Measurements from ENCODE around the gene ZNF100. TPM values are rescaled to one million over a fixed set of nuclear protein-coding genes. Genes with fewer than 3 reads are reported as not detected.

The ZNF100 gene
- total RNA-seq, 1 experiment from 2014 or later: 8.5 TPM

- POLR2A ChIA-PET: no interaction called here
- no peaks in the 10 kb centered on the region for H3K36me3 ChIP-seq (ENCODE audit: control insufficient read depth in 1 of 2, insufficient read depth in 2 of 2, low read length in 2 of 2)
- ATAC-seq: no peak
- no peak overlapping the region for H3K4me2 ChIP-seq (ENCODE audit: low read length)
- intact Hi-C loops (cut with micrococcal nuclease): no loop called here
- H3K79me2 ChIP-seq (ENCODE audit: insufficient read depth, low read length): no peaks in the 10 kb centered on the region
- CTCF ChIA-PET: no interaction called here
- no TSS peak for BruUV-seq (replicated peaks)
- H3K4me1 ChIP-seq (ENCODE audit: control insufficient read depth in 1 of 2, insufficient read depth in 2 of 2, low read length in 2 of 2): no peaks in the 10 kb centered on the region
- no peak for DNase-seq (ENCODE audit: low read depth, low spot score)
- no peaks in the 10 kb centered on the region for H3K27me3 ChIP-seq (ENCODE audit: insufficient read depth, low read length)
- no peaks in the 10 kb centered on the region for H3K9me2 ChIP-seq (ENCODE audit: insufficient read depth)
- RAD21 ChIA-PET (ENCODE audit: low non-redundant PET in 1 of 2, low total read pairs in 2 of 2, uncharacterized antibody in 2 of 2, unreplicated experiment in 2 of 2): no interaction called here
- TF ChIP-seq TCF7L2 (IDR thresholded peaks at IDR 0.05; ENCODE audit: borderline replicate concordance, extremely low read depth, insufficient read depth, insufficient read length): no peak
- TF ChIP-seq, protein P1, sequence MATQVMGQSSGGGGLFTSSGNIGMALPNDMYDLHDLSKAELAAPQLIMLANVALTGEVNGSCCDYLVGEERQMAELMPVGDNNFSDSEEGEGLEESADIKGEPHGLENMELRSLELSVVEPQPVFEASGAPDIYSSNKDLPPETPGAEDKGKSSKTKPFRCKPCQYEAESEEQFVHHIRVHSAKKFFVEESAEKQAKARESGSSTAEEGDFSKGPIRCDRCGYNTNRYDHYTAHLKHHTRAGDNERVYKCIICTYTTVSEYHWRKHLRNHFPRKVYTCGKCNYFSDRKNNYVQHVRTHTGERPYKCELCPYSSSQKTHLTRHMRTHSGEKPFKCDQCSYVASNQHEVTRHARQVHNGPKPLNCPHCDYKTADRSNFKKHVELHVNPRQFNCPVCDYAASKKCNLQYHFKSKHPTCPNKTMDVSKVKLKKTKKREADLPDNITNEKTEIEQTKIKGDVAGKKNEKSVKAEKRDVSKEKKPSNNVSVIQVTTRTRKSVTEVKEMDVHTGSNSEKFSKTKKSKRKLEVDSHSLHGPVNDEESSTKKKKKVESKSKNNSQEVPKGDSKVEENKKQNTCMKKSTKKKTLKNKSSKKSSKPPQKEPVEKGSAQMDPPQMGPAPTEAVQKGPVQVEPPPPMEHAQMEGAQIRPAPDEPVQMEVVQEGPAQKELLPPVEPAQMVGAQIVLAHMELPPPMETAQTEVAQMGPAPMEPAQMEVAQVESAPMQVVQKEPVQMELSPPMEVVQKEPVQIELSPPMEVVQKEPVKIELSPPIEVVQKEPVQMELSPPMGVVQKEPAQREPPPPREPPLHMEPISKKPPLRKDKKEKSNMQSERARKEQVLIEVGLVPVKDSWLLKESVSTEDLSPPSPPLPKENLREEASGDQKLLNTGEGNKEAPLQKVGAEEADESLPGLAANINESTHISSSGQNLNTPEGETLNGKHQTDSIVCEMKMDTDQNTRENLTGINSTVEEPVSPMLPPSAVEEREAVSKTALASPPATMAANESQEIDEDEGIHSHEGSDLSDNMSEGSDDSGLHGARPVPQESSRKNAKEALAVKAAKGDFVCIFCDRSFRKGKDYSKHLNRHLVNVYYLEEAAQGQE (IDR thresholded peaks at IDR 0.05; ENCODE audit: low read depth): no peak
- TF ChIP-seq SIN3A (IDR thresholded peaks at IDR 0.05; ENCODE audit: low read depth): no peak
- no peak for TF ChIP-seq SRF (IDR thresholded peaks at IDR 0.05; ENCODE audit: low read depth)
- no peak for TF ChIP-seq MAX (IDR thresholded peaks at IDR 0.05)
- no peak for TF ChIP-seq POLR2AphosphoS5 (IDR thresholded peaks at IDR 0.05; ENCODE audit: low read depth, low read length)
- TF ChIP-seq EZH2 (IDR thresholded peaks at IDR 0.05): no peak
- TF ChIP-seq, protein P2, sequence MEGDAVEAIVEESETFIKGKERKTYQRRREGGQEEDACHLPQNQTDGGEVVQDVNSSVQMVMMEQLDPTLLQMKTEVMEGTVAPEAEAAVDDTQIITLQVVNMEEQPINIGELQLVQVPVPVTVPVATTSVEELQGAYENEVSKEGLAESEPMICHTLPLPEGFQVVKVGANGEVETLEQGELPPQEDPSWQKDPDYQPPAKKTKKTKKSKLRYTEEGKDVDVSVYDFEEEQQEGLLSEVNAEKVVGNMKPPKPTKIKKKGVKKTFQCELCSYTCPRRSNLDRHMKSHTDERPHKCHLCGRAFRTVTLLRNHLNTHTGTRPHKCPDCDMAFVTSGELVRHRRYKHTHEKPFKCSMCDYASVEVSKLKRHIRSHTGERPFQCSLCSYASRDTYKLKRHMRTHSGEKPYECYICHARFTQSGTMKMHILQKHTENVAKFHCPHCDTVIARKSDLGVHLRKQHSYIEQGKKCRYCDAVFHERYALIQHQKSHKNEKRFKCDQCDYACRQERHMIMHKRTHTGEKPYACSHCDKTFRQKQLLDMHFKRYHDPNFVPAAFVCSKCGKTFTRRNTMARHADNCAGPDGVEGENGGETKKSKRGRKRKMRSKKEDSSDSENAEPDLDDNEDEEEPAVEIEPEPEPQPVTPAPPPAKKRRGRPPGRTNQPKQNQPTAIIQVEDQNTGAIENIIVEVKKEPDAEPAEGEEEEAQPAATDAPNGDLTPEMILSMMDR (IDR thresholded peaks at IDR 0.05 in 2 of 3, conservative IDR thresholded peaks at IDR 0.05 in 1 of 3; ENCODE audit: borderline replicate concordance in 1 of 3, insufficient read depth in 1 of 3, low read depth in 2 of 3, low read length in 2 of 3): no peak
- TF ChIP-seq FOSL1 (IDR thresholded peaks at IDR 0.05; ENCODE audit: low read depth): no peak
- TF ChIP-seq POLR2A (IDR thresholded peaks at IDR 0.05; ENCODE audit: borderline replicate concordance, extremely low read depth, insufficient read depth, insufficient read length): no peak
- no peak for TF ChIP-seq CEBPB (IDR thresholded peaks at IDR 0.05; ENCODE audit: low read depth)
- TF ChIP-seq EGR1 (IDR thresholded peaks at IDR 0.05; ENCODE audit: low read depth): no peak
- TF ChIP-seq ZBTB33 (IDR thresholded peaks at IDR 0.05; ENCODE audit: extremely low read depth, insufficient replicate concordance, low read length): no peak
- no peak for TF ChIP-seq JUND (IDR thresholded peaks at IDR 0.05)
- TF ChIP-seq ZFX (IDR thresholded peaks at IDR 0.05): no peak
- TF ChIP-seq SP1 (IDR thresholded peaks at IDR 0.05; ENCODE audit: low read depth): no peak
- no peak for TF ChIP-seq ZNF274 (IDR thresholded peaks at IDR 0.05; ENCODE audit: low read depth, low read length)
- TF ChIP-seq YY1 (IDR thresholded peaks at IDR 0.05; ENCODE audit: extremely low read depth, insufficient replicate concordance, low read depth, low read length): no peak
- TF ChIP-seq EZH2phosphoT487 (IDR thresholded peaks at IDR 0.05; ENCODE audit: borderline replicate concordance): no peak
- H3K9me3 ChIP-seq (ENCODE audit: control insufficient read depth in 1 of 2, insufficient read depth in 1 of 2, low read depth in 1 of 2, low read length in 2 of 2): peaks cover 0 to 21% of the 10 kb centered on the region in 2 experiments; a peak in 2 of 4 replicates
- no peak overlapping the region for H3K9ac ChIP-seq (ENCODE audit: low read length)
- H2AFZ ChIP-seq (ENCODE audit: low read depth, low read length, poor library complexity, severe bottlenecking): no peak overlapping the region
- no peaks in the 10 kb centered on the region for H4K20me1 ChIP-seq (ENCODE audit: insufficient read depth)
- no peak overlapping the region for H3K4me3 ChIP-seq (replicated peaks in 1 of 2; ENCODE audit: low read depth in 1 of 2, low read length in 2 of 2)
- no peak overlapping the region for H3K27ac ChIP-seq (ENCODE audit: low read depth, low read length)
These were observed 89.5 kb downstream of the ZNF100 start for GRCh38 chr19:21677696-21678418.

Data from HCT116 (cell line).